HG03575 (cell line): Measurements from ENCODE around the gene LRRC32.

ENCODE experiments used
- ATAC-seq: cut with Tn5 transposase; IDR thresholded peaks from one replicate; pipeline ENCODE4 v1.9.1; 2021; ENCODE audit not compliant: unreplicated experiment, insufficient number of reproducible peaks, low FRiP score; ENCODE audit errors: extremely low read depth

LRRC32 gene, protein sequence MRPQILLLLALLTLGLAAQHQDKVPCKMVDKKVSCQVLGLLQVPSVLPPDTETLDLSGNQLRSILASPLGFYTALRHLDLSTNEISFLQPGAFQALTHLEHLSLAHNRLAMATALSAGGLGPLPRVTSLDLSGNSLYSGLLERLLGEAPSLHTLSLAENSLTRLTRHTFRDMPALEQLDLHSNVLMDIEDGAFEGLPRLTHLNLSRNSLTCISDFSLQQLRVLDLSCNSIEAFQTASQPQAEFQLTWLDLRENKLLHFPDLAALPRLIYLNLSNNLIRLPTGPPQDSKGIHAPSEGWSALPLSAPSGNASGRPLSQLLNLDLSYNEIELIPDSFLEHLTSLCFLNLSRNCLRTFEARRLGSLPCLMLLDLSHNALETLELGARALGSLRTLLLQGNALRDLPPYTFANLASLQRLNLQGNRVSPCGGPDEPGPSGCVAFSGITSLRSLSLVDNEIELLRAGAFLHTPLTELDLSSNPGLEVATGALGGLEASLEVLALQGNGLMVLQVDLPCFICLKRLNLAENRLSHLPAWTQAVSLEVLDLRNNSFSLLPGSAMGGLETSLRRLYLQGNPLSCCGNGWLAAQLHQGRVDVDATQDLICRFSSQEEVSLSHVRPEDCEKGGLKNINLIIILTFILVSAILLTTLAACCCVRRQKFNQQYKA

DNA sequence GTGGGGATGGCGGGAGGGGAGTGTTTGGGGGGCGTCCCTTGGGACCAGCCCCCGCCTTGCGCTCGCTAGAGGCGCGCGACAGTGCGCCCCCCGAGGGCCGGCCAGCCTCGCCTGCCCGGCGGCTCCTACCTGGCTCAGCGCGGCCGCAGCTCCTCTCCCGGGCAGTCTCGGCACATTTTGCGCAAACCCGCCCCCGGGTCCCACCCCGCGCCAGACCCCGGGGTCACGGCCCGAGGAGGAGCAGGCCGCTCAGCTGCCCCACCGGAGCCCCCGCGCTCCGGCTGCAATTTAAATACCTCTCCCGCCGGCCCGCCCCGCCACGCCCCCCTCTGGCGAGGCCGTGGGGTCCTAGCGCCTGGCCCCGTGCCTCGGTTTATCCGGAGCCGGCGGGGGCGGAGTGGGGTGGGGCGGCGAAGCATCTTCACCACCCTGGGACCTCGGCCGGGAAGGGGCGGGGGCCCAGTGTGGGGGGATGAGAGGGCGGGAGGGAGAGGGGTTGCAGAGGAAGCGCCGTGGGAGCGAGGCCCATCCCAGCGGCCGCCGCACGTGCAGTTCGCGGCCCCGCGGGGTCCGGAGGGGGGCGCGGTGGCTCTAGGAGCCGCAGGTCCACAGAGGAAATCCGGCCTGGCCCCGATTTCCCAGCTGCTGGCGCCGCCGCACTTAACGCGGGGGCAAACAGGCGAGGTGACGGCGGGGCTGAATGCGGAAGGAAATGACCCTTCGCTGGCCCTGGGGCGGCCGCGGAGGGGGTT lies at the start of gene LRRC32:
LRRC32 (minus strand) TSS at position 263 of the 752 bp plus-strand sequence. CDS start 4,793 bp downstream, outside the sequence.
- ATAC-seq = no peak

- no peak for ATAC-seq
These were observed 49.1 kb upstream of the LRRC32 start for GRCh38 chr11:76719686-76720085.

- ATAC-seq = no peak
These were observed 48.7 kb upstream of the LRRC32 start for GRCh38 chr11:76719281-76719680.

GRCh38 chr11:76717816-76718215 lies 47.3 kb upstream of the LRRC32 start:
- ATAC-seq = no peak

GRCh38 chr11:76717369-76717768 lies 46.8 kb upstream of the LRRC32 start:
- ATAC-seq = no peak

DNA sequence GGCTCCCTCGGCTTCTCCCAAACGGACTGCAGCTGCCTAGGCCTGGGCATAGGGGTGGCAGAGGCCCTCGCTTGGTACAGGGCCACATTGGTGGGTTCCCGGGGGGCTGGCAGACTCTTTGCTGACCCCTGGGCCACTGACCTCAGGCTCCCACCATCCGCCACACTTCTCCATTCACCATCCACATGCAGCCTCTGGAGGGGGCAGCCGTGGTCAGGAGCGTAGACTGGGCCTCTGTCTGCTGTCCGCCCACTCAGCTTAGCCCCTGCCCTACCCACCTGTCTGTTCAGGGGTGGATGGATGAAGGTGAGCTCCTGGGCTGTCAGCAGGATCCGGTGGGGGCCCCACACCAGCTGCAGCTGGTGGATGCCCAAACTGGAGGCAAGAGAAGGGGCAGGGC lies 45.7 kb upstream of the LRRC32 start:
- no peak for ATAC-seq

- no peak for ATAC-seq
These were observed 43.9 kb upstream of the LRRC32 start for GRCh38 chr11:76714493-76714892.

DNA sequence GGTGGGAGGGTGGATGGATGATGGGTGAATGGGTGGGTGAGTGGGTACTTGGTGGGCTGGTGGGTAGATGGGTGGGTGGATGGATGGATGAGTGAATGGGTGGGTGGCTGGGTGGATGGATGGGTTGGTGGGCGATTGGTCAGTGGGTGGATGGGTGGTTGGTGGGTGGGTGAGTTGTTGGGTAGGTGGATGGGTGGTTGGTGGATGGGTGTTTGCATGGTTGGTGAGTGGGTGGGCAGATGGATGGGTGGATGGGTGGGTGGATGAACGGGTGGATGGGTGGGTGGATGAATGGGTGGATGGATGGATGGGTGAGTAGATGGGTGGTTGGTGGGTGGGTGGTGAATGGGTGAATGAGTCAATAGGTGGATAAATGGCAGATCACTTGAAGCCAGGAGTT lies 43.0 kb upstream of the LRRC32 start:
- no peak for ATAC-seq

GRCh38 chr11:76712125-76712524 lies 41.6 kb upstream of the LRRC32 start:
- no peak for ATAC-seq

- no peak for ATAC-seq
These were observed 39.2 kb upstream of the LRRC32 start for GRCh38 chr11:76709756-76710155.

DNA sequence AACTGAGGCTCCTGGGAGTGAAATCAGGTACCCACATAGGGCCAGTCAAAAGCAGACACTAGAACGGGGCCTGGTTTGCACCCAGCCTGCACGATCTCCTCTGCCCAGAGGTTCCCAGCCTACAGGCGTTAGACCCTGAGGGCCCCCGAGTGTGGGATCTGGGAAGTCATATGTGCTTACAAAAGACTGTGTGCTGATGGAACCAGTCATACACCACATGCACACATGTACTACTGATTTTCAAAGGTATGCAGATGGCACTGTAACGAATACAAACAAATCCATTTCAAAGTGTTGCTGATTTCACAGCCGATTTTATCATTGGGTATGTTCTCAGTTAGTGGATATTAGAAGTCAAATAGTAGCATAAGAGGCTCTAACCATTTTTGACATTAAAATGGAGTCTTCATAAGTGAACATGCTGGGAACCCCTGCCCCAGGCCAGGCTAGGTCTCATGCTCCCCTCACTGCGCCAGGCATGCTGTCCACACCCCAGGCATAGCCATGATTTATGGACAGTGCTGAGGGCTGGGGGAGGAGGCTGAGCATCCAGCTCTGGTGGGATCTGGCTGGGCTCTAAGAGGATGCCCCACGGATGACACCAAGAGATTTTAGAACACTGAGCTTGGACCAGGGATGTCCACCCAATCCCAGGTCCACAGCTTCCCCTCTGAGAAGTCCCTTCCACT lies 38.6 kb upstream of the LRRC32 start:
- no peak for ATAC-seq

- no peak for ATAC-seq
These were observed 36.8 kb upstream of the LRRC32 start for GRCh38 chr11:76707293-76707825.

DNA sequence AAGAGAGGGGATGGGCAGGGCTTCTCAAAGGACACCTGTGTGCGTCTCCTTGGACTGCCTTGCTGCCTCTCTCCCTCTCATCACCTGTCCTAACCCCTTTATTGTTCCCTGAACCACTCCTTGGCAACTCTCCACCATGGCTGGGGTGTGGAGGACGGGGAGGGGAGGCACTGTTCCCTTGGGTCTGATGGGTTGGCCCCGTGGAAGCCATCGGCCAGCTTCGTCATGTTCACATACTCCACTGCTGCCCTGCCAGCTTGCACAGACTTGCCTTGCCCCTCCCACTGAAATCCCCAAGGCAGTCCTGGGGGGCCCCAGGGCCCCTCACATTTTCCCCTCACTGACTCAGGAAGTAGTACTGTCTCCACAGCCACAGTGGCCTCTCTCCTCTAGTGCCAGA lies 36.1 kb upstream of the LRRC32 start:
- no peak for ATAC-seq

GRCh38 chr11:76705826-76706225 lies 35.3 kb upstream of the LRRC32 start:
- ATAC-seq = no peak

DNA sequence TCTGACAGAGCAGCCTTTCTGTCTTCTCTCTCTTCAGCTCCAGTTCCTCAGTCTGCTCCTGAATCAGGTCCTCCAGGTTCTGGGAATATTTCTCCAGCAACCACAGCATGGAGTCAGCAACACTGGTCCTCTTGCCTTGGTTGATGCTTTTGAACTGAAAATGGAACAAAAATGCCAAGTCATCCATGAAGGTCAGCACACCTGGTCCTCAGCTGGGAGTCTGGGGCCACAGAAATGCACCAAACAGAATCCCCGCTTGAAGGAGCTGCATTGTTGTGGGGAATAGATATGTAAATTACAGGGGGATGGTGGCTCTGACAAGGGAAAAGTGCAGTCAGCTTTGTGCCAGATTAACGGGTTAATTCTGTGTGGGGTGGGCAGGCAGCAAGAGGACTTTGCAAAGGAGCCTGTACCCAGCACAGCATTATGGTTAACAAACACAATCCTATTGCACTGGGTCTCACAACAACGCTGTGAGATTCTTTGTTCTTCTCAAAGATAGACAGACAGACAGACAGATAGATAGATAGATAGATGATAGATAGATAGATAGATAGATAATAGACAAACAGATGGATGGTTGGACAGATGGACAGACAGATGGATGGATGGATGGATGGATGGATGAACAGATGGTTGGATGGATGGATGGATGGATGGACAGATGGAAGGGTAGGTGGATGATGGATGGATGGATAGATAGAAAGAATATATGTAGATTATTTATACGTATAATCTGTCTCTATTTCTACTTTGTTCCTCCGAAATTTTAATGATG lies 33.8 kb upstream of the LRRC32 start:
- ATAC-seq = no peak

DNA sequence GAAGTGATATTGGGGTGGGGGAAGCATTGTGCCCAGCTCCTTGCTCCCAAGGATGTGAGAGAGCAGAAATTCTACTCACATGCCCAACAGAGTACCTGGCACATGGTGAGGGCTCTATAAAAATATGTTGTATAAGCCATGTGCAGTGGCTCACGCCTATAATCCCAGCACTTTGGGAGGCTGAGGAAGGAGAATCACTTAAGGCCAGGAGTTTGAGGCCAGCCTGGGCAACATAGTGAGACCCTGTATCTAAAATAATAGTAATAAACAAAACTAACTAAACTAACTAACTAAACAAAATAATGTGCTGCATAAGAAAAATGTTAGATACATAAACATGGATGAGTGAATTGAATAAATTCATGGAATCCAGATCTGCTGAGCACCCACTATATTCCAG lies 33.2 kb upstream of the LRRC32 start:
- ATAC-seq = no peak

DNA sequence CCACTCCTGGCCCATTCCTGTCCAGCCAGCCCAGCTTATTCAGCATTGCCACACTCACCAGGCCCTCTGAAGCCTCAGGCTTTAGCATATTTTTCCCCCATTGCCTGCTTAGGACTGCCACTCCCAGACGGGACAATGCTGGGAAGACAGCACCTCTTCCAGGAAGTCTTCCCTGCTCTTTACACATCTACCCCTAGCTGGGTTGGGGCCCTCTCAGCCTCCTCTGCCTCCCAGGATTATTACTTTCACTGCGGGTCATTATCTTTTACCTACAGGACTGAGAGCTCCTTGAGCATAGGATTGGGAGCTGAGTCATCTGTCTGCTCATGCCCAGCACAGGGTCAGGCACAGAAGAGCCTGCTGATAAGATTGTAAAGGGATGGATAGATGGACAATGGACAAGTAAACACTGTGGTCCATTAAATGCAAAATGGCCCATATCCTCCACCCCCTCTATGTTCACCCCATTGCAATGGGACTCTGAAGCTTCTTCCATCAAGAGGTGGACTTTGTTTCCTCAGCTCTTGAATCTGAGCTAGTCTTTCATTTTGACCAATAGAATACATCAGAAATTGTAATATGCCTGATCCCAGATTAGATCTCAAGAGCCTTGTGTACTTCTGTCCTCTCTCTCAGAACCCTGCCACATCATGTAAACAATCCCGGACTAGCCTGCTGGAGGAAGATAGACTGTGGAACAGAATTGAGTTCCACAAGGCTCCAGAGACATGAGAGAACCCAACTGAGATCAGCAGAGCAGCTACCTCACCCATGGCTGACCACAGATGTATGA lies 32.0 kb upstream of the LRRC32 start:
- ATAC-seq = no peak
